Measurements from ENCODE around the gene OGFOD2.

OGFOD2 gene

GRCh38 chr12:122982477-122982815 is 7.4 kb downstream of the OGFOD2 start:
- no peak overlapping the region for H3K27ac ChIP-seq
- no peak for TF ChIP-seq CTCF (conservative IDR thresholded peaks at IDR 0.05)

DNA sequence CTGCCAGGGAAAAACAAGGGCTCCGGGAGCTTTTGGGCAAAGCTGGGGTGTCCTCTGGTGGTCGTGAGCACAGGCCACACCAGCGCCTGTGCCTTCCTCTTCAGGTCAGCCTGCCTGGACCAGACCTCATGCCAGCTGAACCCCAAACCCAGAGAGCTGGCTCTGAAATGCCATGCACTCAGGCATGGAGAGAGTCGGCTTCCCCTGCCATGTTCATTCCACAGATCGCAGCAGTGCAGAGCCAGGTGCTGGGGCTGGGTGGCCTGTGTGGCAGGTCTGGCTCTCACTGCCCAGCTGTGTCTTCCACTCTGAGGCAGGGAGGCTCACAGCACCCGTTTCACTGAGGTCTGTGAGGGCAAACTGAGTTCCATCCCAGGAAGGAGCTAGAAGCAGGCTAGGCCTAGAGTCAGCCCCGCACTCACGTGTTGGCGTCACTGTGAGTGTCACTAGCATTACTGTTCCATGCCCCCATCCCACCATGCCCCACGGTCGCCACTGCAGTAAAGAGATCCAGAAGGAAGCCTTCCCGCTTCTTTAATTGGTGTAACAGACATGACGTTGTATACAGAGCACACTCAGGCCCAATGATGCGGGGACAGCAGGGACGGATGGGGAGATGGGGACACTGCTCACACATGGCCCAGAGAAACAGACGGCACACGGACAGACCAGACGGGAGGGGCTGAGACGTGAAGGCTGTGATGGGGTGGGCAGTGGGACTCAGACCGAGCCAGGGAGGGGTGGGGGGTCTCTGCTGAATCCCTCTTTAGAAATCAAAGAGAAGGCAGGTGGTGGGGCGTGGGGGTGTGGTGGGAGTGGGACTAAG is 8.1 kb downstream of the OGFOD2 start:
- no peak overlapping the region for H3K27ac ChIP-seq
- TF ChIP-seq CTCF (conservative IDR thresholded peaks at IDR 0.05), result no peak

GRCh38 chr12:122983789-122984515 is 8.9 kb downstream of the OGFOD2 start:
- H3K27ac ChIP-seq, result no peak overlapping the region
- TF ChIP-seq CTCF (conservative IDR thresholded peaks at IDR 0.05), result no peak

- no peak overlapping the region for H3K27ac ChIP-seq
Observed at GRCh38 chr12:122984612-122985337, 9.7 kb downstream of the OGFOD2 start.

GRCh38 chr12:122985338-122986257 is 10.6 kb downstream of the OGFOD2 start:
- H3K27ac ChIP-seq, result no peak overlapping the region
- TF ChIP-seq CTCF (conservative IDR thresholded peaks at IDR 0.05), result no peak

More at GRCh38 chr12:122984612-122985337, 9.7 kb downstream of the OGFOD2 start:
- TF ChIP-seq CTCF (conservative IDR thresholded peaks at IDR 0.05), result no peak

DNA sequence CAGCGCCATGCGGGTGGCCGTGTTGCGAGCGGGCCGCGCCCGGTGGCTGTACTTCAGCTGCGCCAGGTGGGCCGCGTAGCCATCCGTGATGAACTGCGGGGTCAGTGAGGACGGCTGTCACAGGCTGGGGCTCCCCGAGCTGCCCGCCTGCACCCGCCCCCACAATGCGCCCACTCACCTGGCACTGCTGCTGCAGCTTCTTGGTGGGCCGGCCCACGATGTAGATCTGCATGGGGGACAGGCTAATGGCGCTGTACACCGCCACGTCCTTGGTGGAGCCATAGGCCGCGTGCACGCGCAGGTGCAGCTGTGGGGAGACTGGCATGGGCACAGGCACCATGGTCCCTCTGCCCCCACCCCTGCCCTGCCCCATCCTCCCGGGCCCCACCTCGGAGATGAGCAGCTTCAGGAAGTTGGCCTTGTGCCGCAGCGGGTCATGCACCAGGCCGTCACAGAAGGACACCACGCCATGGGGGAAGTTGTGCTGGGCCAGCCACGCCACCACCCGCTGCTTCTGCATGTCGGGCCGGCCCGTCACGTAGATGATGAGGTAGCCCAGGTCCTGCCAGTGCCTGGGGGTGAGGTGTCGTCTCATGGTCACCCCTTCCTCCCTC is 11.3 kb downstream of the OGFOD2 start:
- H3K27ac ChIP-seq, result no peak overlapping the region
- TF ChIP-seq CTCF (conservative IDR thresholded peaks at IDR 0.05), result no peak
